Mucosa of stomach (tissue), 1 donor: ENCODE results near the gene STX1A.

ENCODE experiments used
- H3K27me3 ChIP-seq: one replicate; pipeline ENCODE4 v1.7.0; 2013; ENCODE audit warnings: mild to moderate bottlenecking, low read length; ENCODE audit not compliant: control insufficient read depth, insufficient read depth
- H3K36me3 ChIP-seq: one replicate; pipeline ENCODE4 v1.7.0; 2013; ENCODE audit warnings: low read length; ENCODE audit not compliant: control insufficient read depth, insufficient read depth
- H3K4me1 ChIP-seq: one replicate; pipeline ENCODE4 v1.7.0; 2013; ENCODE audit warnings: mild to moderate bottlenecking, low read length; ENCODE audit not compliant: control insufficient read depth, insufficient read depth
- H3K4me3 ChIP-seq: one replicate; pipeline ENCODE4 v1.7.0; 2013; ENCODE audit warnings: low read length
- H3K9ac ChIP-seq: one replicate; pipeline ENCODE4 v1.7.0; 2013; ENCODE audit warnings: mild to moderate bottlenecking, low read length, moderate library complexity
- H3K9me3 ChIP-seq: one replicate; pipeline ENCODE4 v1.7.0; 2013; ENCODE audit warnings: mild to moderate bottlenecking, low read length, moderate library complexity; ENCODE audit not compliant: control insufficient read depth
- donor health status: Pancreatic carcinoma.

STX1A gene

DNA sequence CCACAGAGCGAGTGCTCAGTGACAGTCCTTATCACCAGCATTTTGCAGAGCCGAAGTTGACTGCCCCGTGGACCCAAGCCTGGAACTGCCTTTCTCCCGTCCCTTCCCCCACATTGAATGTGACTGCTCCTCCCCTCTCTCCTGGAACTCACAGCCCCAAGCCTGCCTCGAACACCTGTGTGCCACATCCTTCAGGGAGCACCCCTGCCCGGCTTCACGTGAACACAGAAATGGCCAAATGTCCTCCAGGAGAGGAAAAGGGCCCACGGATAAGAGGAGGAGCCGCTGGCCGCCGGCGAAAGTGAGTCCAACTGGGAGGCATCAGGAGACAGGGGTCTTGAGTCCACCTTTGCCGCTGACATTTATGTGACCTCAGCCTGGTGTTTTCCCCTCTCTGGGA, 16.2 kb downstream of the STX1A start:
- Histone ChIP-seq H3K9ac (no peak overlapping the region), H3K27me3 (no peaks in the 10 kb centered on the region), H3K36me3 (peaks cover 6% of the 10 kb centered on the region), H3K4me1 (peaks cover 44% of the 10 kb centered on the region), H3K9me3 (no peaks in the 10 kb centered on the region), H3K4me3 (no peak overlapping the region)

- Histone ChIP-seq H3K4me1 (peaks cover 44% of the 10 kb centered on the region), H3K4me3 (no peak overlapping the region), H3K36me3 (peaks cover 6% of the 10 kb centered on the region), H3K9me3 (no peaks in the 10 kb centered on the region), H3K9ac (no peak overlapping the region), H3K27me3 (no peaks in the 10 kb centered on the region)
Measured at GRCh38 chr7:73702665-73703064, 16.8 kb downstream of the STX1A start.

DNA sequence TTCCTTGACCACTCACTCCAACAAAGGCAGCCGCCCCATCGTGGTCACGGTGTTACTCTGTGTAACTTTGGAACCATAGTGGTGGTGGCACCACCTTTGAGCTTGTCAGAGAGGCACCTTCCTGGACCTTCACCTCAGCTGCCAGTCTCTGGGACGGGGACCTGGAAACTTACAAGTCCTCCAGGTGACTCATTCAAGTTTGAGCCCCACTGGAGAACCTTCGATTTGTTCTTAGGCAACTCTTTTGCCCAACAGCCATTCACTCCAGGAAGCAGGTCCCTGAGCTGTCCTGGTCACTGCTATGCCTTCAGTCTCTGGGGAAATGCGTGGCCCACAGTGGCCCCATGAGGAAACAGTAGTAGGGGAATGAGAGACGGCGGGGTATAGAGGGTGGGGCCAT, 17.2 kb downstream of the STX1A start:
- peaks cover 40% of the 10 kb centered on the region for H3K4me1 ChIP-seq
- peaks cover 6% of the 10 kb centered on the region for H3K36me3 ChIP-seq
- no peak overlapping the region for H3K9ac ChIP-seq
- H3K27me3 ChIP-seq: no peaks in the 10 kb centered on the region
- no peaks in the 10 kb centered on the region for H3K9me3 ChIP-seq
- no peak overlapping the region for H3K4me3 ChIP-seq

GRCh38 chr7:73701357-73701995, 18.0 kb downstream of the STX1A start:
- Histone ChIP-seq H3K27me3 (no peaks in the 10 kb centered on the region), H3K36me3 (peaks cover 6% of the 10 kb centered on the region)

DNA sequence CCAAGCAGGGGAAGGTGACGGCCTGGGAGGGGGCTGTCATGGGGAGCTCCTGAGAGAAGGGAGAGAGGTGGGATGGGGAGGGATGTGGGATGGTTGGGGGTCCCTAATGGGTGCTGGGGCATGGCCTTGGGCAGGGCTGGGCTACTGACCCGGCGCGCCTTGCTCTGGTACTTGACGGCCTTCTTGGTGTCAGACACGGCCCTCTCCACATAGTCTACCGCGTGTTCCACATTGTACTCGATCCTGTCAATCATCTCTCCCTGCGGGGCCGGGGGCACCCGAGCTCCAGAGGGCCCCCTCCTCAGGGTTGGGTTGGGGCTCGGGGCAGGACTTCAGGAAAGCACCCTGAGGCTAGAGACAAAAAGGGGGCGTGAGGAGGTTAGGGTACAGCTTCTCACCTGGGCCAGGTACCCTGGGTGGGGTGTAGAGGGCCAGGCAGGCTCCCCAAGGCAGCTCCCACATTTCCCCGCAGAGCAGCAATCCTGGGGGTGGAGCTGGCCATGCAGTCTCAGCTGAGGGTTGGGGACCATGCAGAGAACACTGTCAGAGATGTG, 18.8 kb downstream of the STX1A start:
- no peak overlapping the region for H3K4me3 ChIP-seq
- no peaks in the 10 kb centered on the region for H3K9me3 ChIP-seq
- H3K4me1 ChIP-seq: peaks cover 25% of the 10 kb centered on the region
- H3K27me3 ChIP-seq: no peaks in the 10 kb centered on the region
- H3K9ac ChIP-seq: no peak overlapping the region
- peaks cover 6% of the 10 kb centered on the region for H3K36me3 ChIP-seq

More at GRCh38 chr7:73701357-73701995, 18.0 kb downstream of the STX1A start:
- Histone ChIP-seq H3K9me3 (no peaks in the 10 kb centered on the region), H3K4me1 (peaks cover 33% of the 10 kb centered on the region), H3K9ac (no peak overlapping the region), H3K4me3 (no peak overlapping the region)

GRCh38 chr7:73700069-73700423, 19.4 kb downstream of the STX1A start:
- peaks cover 19% of the 10 kb centered on the region for H3K4me1 ChIP-seq
- no peaks in the 10 kb centered on the region for H3K27me3 ChIP-seq
- peaks cover 6% of the 10 kb centered on the region for H3K36me3 ChIP-seq
- H3K9ac ChIP-seq: no peak overlapping the region
- H3K9me3 ChIP-seq: no peaks in the 10 kb centered on the region
- no peak overlapping the region for H3K4me3 ChIP-seq

GRCh38 chr7:73699370-73700068, 19.9 kb downstream of the STX1A start:
- Histone ChIP-seq H3K4me3 (no peak overlapping the region), H3K9ac (no peak overlapping the region), H3K4me1 (peaks cover 14% of the 10 kb centered on the region), H3K9me3 (no peaks in the 10 kb centered on the region), H3K27me3 (no peaks in the 10 kb centered on the region), H3K36me3 (peaks cover 10% of the 10 kb centered on the region)

- Histone ChIP-seq H3K36me3 (peaks cover 13% of the 10 kb centered on the region), H3K27me3 (no peaks in the 10 kb centered on the region), H3K4me3 (no peak overlapping the region), H3K4me1 (peaks cover 5% of the 10 kb centered on the region), H3K9ac (no peak overlapping the region), H3K9me3 (no peaks in the 10 kb centered on the region)
Measured at GRCh38 chr7:73698410-73698809, 21.1 kb downstream of the STX1A start.

GRCh38 chr7:73696372-73696771, 23.1 kb downstream of the STX1A start:
- Histone ChIP-seq H3K27me3 (no peaks in the 10 kb centered on the region), H3K9ac (no peak overlapping the region), H3K9me3 (no peaks in the 10 kb centered on the region), H3K36me3 (peaks cover 21% of the 10 kb centered on the region), H3K4me3 (no peak overlapping the region), H3K4me1 (peaks cover 4% of the 10 kb centered on the region)

- no peak overlapping the region for H3K4me3 ChIP-seq
- H3K9me3 ChIP-seq: no peaks in the 10 kb centered on the region
- H3K4me1 ChIP-seq: no peaks in the 10 kb centered on the region
- no peaks in the 10 kb centered on the region for H3K27me3 ChIP-seq
- H3K36me3 ChIP-seq: peaks cover 16% of the 10 kb centered on the region
- no peak overlapping the region for H3K9ac ChIP-seq
Measured at GRCh38 chr7:73690646-73691045, 28.8 kb downstream of the STX1A start.

- Histone ChIP-seq H3K4me3 (no peak overlapping the region), H3K4me1 (peaks cover 4% of the 10 kb centered on the region), H3K9me3 (no peaks in the 10 kb centered on the region), H3K9ac (no peak overlapping the region), H3K27me3 (no peaks in the 10 kb centered on the region), H3K36me3 (peaks cover 8% of the 10 kb centered on the region)
Measured at GRCh38 chr7:73688288-73688687, 31.2 kb downstream of the STX1A start.

DNA sequence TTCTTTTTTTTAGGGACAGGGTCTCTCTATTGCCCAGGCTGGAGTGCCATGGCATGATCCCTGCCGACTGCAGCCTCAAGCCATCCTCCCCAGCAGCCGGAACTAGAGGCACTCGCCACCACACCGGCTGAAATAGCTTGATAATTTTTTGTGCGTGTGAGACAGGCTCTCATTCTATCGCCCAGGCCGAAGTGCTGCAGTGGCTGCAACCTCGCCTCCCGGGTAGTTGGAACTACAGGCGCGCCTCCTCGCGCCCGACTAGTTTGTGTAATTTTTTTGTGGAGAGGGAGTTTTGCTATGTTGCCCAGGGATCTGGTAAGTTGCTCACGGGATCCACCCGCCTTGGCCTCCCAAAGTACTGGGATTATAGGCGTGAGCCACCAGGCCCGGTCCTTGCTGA, 34.2 kb downstream of the STX1A start:
- Histone ChIP-seq H3K36me3 (no peaks in the 10 kb centered on the region), H3K4me1 (peaks cover 22% of the 10 kb centered on the region), H3K27me3 (no peaks in the 10 kb centered on the region), H3K4me3 (no peak overlapping the region), H3K9me3 (no peaks in the 10 kb centered on the region), H3K9ac (no peak overlapping the region)
